Measurements from ENCODE around the gene ANKS6. TPM values are rescaled to one million over a fixed set of nuclear protein-coding genes. Genes with fewer than 3 reads are reported as not detected.

ANKS6 gene
- total and polyA plus RNA-seq, 4 donors = 1.9 to 6.3 (median 2.9) TPM

GRCh38 chr9:98727428-98727827 lies 68.9 kb downstream of the ANKS6 start:
- no peak overlapping the region for H3K9ac ChIP-seq (ENCODE audit: low read depth in 1 of 2, low read length in 2 of 2)
- H3K4me1 ChIP-seq (ENCODE audit: control insufficient read depth in 4 of 4, insufficient read depth in 4 of 4, low read length in 3 of 4) = no peaks in the 10 kb centered on the region
- H3K27ac ChIP-seq (ENCODE audit: low read depth in 1 of 2, low read length in 2 of 2) = no peak overlapping the region
- TF ChIP-seq HNF4G (IDR thresholded peaks at IDR 0.05) (no peak), NR2F2 (IDR thresholded peaks at IDR 0.05) (no peak), SP1 (IDR thresholded peaks at IDR 0.05) (no peak), RAD21 (IDR thresholded peaks at IDR 0.05) (no peak)
- H3K27me3 ChIP-seq (ENCODE audit: control insufficient read depth in 4 of 4, insufficient read depth in 4 of 4, low read length in 3 of 4) = peaks cover 0 to 2% (median under 1%) of the 10 kb centered on the region in 4 donors
- WGBS = 71% methylated on average over 7 of the region's 7 CpGs
- peaks cover 0 to 4% (median 2%) of the 10 kb centered on the region in 4 donors for H3K9me3 ChIP-seq (ENCODE audit: control insufficient read depth in 4 of 4, low read length in 3 of 4)
- no peaks in the 10 kb centered on the region for H3K36me3 ChIP-seq (ENCODE audit: control insufficient read depth in 4 of 4, insufficient read depth in 3 of 4, low read depth in 1 of 4, low read length in 3 of 4)
- DNase-seq (ENCODE audit: low spot score) = no peak
- no peak overlapping the region for H3K4me3 ChIP-seq (ENCODE audit: low read depth in 1 of 3, low read length in 3 of 3)

GRCh38 chr9:98726735-98727134 lies 69.6 kb downstream of the ANKS6 start:
- peaks cover 0 to 4% (median 2%) of the 10 kb centered on the region in 4 donors for H3K9me3 ChIP-seq (ENCODE audit: control insufficient read depth in 4 of 4, low read length in 3 of 4)
- no peaks in the 10 kb centered on the region for H3K4me1 ChIP-seq (ENCODE audit: control insufficient read depth in 4 of 4, insufficient read depth in 4 of 4, low read length in 3 of 4)
- H3K27ac ChIP-seq (ENCODE audit: low read depth in 1 of 2, low read length in 2 of 2) = no peak overlapping the region
- H3K4me3 ChIP-seq (ENCODE audit: low read depth in 1 of 3, low read length in 3 of 3) = no peak overlapping the region
- no peaks in the 10 kb centered on the region for H3K36me3 ChIP-seq (ENCODE audit: control insufficient read depth in 4 of 4, insufficient read depth in 3 of 4, low read depth in 1 of 4, low read length in 3 of 4)
- H3K9ac ChIP-seq (ENCODE audit: low read depth in 1 of 2, low read length in 2 of 2) = no peak overlapping the region
- WGBS = 69% methylated on average over 5 of the region's 5 CpGs
- peaks cover 0 to 2% (median under 1%) of the 10 kb centered on the region in 4 donors for H3K27me3 ChIP-seq (ENCODE audit: control insufficient read depth in 4 of 4, insufficient read depth in 4 of 4, low read length in 3 of 4)
- TF ChIP-seq MAX (IDR thresholded peaks at IDR 0.05) = no peak
- no peak for TF ChIP-seq HNF4G (IDR thresholded peaks at IDR 0.05)
- DNase-seq (ENCODE audit: low spot score) = no peak

- Histone ChIP-seq H3K9me3 (ENCODE audit: control insufficient read depth in 4 of 4, low read length in 3 of 4) (peaks cover 0 to 4% (median 2%) of the 10 kb centered on the region in 4 donors), H3K27me3 (ENCODE audit: control insufficient read depth in 4 of 4, insufficient read depth in 4 of 4, low read length in 3 of 4) (peaks cover 0 to 2% (median under 1%) of the 10 kb centered on the region in 4 donors), H3K9ac (ENCODE audit: low read depth in 1 of 2, low read length in 2 of 2) (no peak overlapping the region), H3K4me1 (ENCODE audit: control insufficient read depth in 4 of 4, insufficient read depth in 4 of 4, low read length in 3 of 4) (no peaks in the 10 kb centered on the region), H3K36me3 (ENCODE audit: control insufficient read depth in 4 of 4, insufficient read depth in 3 of 4, low read depth in 1 of 4, low read length in 3 of 4) (no peaks in the 10 kb centered on the region), H3K27ac (ENCODE audit: low read depth in 1 of 2, low read length in 2 of 2) (no peak overlapping the region), H3K4me3 (ENCODE audit: low read depth in 1 of 3, low read length in 3 of 3) (no peak overlapping the region)
- TF ChIP-seq FOXA1 (IDR thresholded peaks at IDR 0.05) (no peak), ATF3 (IDR thresholded peaks at IDR 0.05) (no peak), MAX (IDR thresholded peaks at IDR 0.05) (no peak), RAD21 (IDR thresholded peaks at IDR 0.05) (no peak), HNF4A (conservative IDR thresholded peaks at IDR 0.05) (no peak), NR2F2 (IDR thresholded peaks at IDR 0.05) (no peak), HNF4G (IDR thresholded peaks at IDR 0.05) (no peak), RXRA (IDR thresholded peaks at IDR 0.05) (no peak), EGR1 (IDR thresholded peaks at IDR 0.05; ENCODE audit: low read depth in 2 of 2) (no peak)
- 76% methylated on average over 5 of the region's 5 CpGs for WGBS
- DNase-seq (ENCODE audit: low spot score) = no peak
These were observed 71.4 kb downstream of the ANKS6 start for GRCh38 chr9:98724810-98725530.

- 91% methylated on average over 2 of the region's 2 CpGs for WGBS
- no peaks in the 10 kb centered on the region for H3K36me3 ChIP-seq (ENCODE audit: control insufficient read depth in 4 of 4, insufficient read depth in 3 of 4, low read depth in 1 of 4, low read length in 3 of 4)
- TF ChIP-seq FOXA1 (IDR thresholded peaks at IDR 0.05) = no peak
- TF ChIP-seq TAF1 (conservative IDR thresholded peaks at IDR 0.05) = no peak
- TF ChIP-seq YY1 (IDR thresholded peaks at IDR 0.05) = no peak
- no peak for TF ChIP-seq REST (IDR thresholded peaks at IDR 0.05)
- no peak for TF ChIP-seq ATF3 (IDR thresholded peaks at IDR 0.05)
- no peak for TF ChIP-seq RAD21 (IDR thresholded peaks at IDR 0.05)
- TF ChIP-seq HNF4A (conservative IDR thresholded peaks at IDR 0.05) = no peak
- TF ChIP-seq NR2F2 (IDR thresholded peaks at IDR 0.05) = no peak
- no peak for TF ChIP-seq RXRA (IDR thresholded peaks at IDR 0.05)
- TF ChIP-seq CTCF (IDR thresholded peaks at IDR 0.05; ENCODE audit: low read depth, low read length, missing input control) = no peak
These were observed 74.7 kb downstream of the ANKS6 start for GRCh38 chr9:98721643-98722042.

More at GRCh38 chr9:98721643-98722042, 74.7 kb downstream of the ANKS6 start:
- DNase-seq (ENCODE audit: low spot score) = no peak
- H3K4me1 ChIP-seq (ENCODE audit: control insufficient read depth in 4 of 4, insufficient read depth in 4 of 4, low read length in 3 of 4) = no peaks in the 10 kb centered on the region
- H3K4me3 ChIP-seq (ENCODE audit: low read depth in 1 of 3, low read length in 3 of 3) = no peak overlapping the region
- peaks cover 0 to 5% (median 3%) of the 10 kb centered on the region in 4 donors for H3K9me3 ChIP-seq (ENCODE audit: control insufficient read depth in 4 of 4, low read length in 3 of 4)
- peaks cover 0 to 2% (median under 1%) of the 10 kb centered on the region in 4 donors for H3K27me3 ChIP-seq (ENCODE audit: control insufficient read depth in 4 of 4, insufficient read depth in 4 of 4, low read length in 3 of 4)
- no peak overlapping the region for H3K27ac ChIP-seq (ENCODE audit: low read depth in 1 of 2, low read length in 2 of 2)
- no peak overlapping the region for H3K9ac ChIP-seq (ENCODE audit: low read depth in 1 of 2, low read length in 2 of 2)
